HCT116 (cell line): ENCODE results near the gene RPL11. TPM values are rescaled to one million over a fixed set of nuclear protein-coding genes. Genes with fewer than 3 reads are reported as not detected.

ENCODE experiments used
- ATAC-seq: fragments of 200-7000 bp; cut with Tn5 transposase; 2 replicates; pipeline ENCODE4 v1.9.1; 2020; ENCODE audit warnings: mild to moderate bottlenecking, moderate library complexity
- BruUV-seq: library from RNA; stranded (reverse); fragments of 400-500 nt; replicated peaks from 2 replicates; lab custom pipeline; 2021; lab: Mats Ljungman, UMichigan
- CTCF ChIA-PET: fragments of 300-600 bp; sonication (Branson Sonifier 250); formaldehyde crosslinking; loops from one replicate; lab custom pipeline; 2021; ENCODE audit warnings: antibody characterized with exemption; lab: Charles Lee
- POLR2A ChIA-PET: fragments of 300-600, 350-600 bp; sonication (Branson Sonifier 250); formaldehyde crosslinking; loops from one replicate; lab custom pipeline; 2021; ENCODE audit warnings: antibody characterized with exemption; lab: Charles Lee
- RAD21 ChIA-PET, 2 experiments: fragments of 300-600 bp; sonication (Branson Sonifier 250); formaldehyde crosslinking; loops; one replicate each; lab custom pipeline; 2023; ENCODE audit warnings: low total read pairs in 2 of 2; ENCODE audit not compliant: uncharacterized antibody in 2 of 2, unreplicated experiment in 2 of 2, low non-redundant PET in 1 of 2; lab: Charles Lee
- DNase-seq: peaks from one replicate; pipeline ENCODE4 v3.0.0-alpha.2; 2010; ENCODE audit warnings: low read depth, low spot score
- H2AFZ ChIP-seq: fragments of 200-600 bp; shearing (Covaris generic), sonication (generic); 2 replicates; pipeline ENCODE4 v1.6.1; 2017; ENCODE audit warnings: low read depth, mixed run types, mixed read lengths, antibody characterized with exemption, low read length; ENCODE audit not compliant: poor library complexity, severe bottlenecking
- H3K27ac ChIP-seq: 2 replicates; pipeline ENCODE4 v1.5.1; 2012; ENCODE audit warnings: low read depth, low read length
- H3K27me3 ChIP-seq: fragments of 200-600 bp; sonication (generic); 2 replicates; pipeline ENCODE4 v1.6.1; 2016; ENCODE audit warnings: mixed run types, low read length, mixed read lengths; ENCODE audit not compliant: insufficient read depth
- H3K36me3 ChIP-seq, 2 experiments: fragments of 200-500 bp in 1 of 2; fragments of 200-600 bp in 1 of 2; sonication (Bioruptor generic) in 1 of 2; sonication (generic) in 1 of 2; 2 replicates each; pipeline versions ENCODE4 v1.5.1 to v1.6.1; 2014 to 2016; ENCODE audit warnings: low read length in 2 of 2, inconsistent platforms in 1 of 2, mixed read lengths in 1 of 2, mixed run types in 1 of 2; ENCODE audit not compliant: insufficient read depth in 2 of 2, control insufficient read depth in 1 of 2
- H3K4me1 ChIP-seq, 2 experiments: fragments of 200-600 bp in 1 of 2; sonication (generic) in 1 of 2; 2 replicates each; pipeline versions ENCODE4 v1.5.1 to v1.6.1; 2012 to 2017; ENCODE audit warnings: low read length in 2 of 2, inconsistent platforms in 1 of 2, mild to moderate bottlenecking in 1 of 2, mixed read lengths in 1 of 2, mixed run types in 1 of 2, moderate library complexity in 1 of 2; ENCODE audit not compliant: insufficient read depth in 2 of 2, control insufficient read depth in 1 of 2
- H3K4me2 ChIP-seq: fragments of 200-600 bp; sonication (generic); 2 replicates; pipeline ENCODE4 v1.6.1; 2017; ENCODE audit warnings: mixed run types, low read length, mixed read lengths
- H3K4me3 ChIP-seq, 2 experiments: fragments of 200-600 bp in 1 of 2; sonication (generic) in 1 of 2; replicated peaks in 1 of 2; 2 replicates each; pipeline ENCODE4 v1.5.1; 2011 to 2016; ENCODE audit warnings: low read length in 2 of 2, control low read depth in 1 of 2, low read depth in 1 of 2, mild to moderate bottlenecking in 1 of 2, mixed read lengths in 1 of 2, mixed run types in 1 of 2
- H3K79me2 ChIP-seq: fragments of 200-600 bp; sonication (generic); 2 replicates; pipeline ENCODE4 v1.6.1; 2017; ENCODE audit warnings: mild to moderate bottlenecking, mixed run types, low read length, moderate library complexity, mixed read lengths; ENCODE audit not compliant: insufficient read depth
- H3K9ac ChIP-seq: fragments of 200-600 bp; sonication (generic); 2 replicates; pipeline ENCODE4 v1.6.1; 2016; ENCODE audit warnings: low read length, mixed read lengths
- H3K9me2 ChIP-seq: fragments of 200-600 bp; sonication (generic), shearing (Covaris generic); 2 replicates; pipeline ENCODE4 v1.6.1; 2017; ENCODE audit warnings: mixed run types, mild to moderate bottlenecking, moderate library complexity; ENCODE audit not compliant: insufficient read depth
- H3K9me3 ChIP-seq, 2 experiments: fragments of 200-500 bp in 1 of 2; fragments of 200-600 bp in 1 of 2; sonication (Bioruptor generic) in 1 of 2; sonication (generic) in 1 of 2; 2 replicates each; pipeline ENCODE4 v1.6.1; 2014 to 2017; ENCODE audit warnings: low read length in 2 of 2, mixed read lengths in 2 of 2, inconsistent platforms in 1 of 2, low read depth in 1 of 2, mild to moderate bottlenecking in 1 of 2, mixed run types in 1 of 2, moderate library complexity in 1 of 2; ENCODE audit not compliant: control insufficient read depth in 1 of 2, insufficient read depth in 1 of 2
- H4K20me1 ChIP-seq: fragments of 200-600 bp; sonication (generic), shearing (Covaris generic); 2 replicates; pipeline ENCODE4 v1.6.1; 2017; ENCODE audit warnings: mixed run types, mild to moderate bottlenecking, moderate library complexity; ENCODE audit not compliant: insufficient read depth
- EGR1 ChIP-seq: IDR thresholded peaks from 2 replicates; pipeline ENCODE4 v1.6.1; 2012; ENCODE audit warnings: low read depth
- JUND ChIP-seq: IDR thresholded peaks from 2 replicates; pipeline ENCODE4 v1.6.1; 2012
- MAX ChIP-seq: IDR thresholded peaks from 2 replicates; pipeline ENCODE4 v1.6.1; 2012
- POLR2A ChIP-seq: IDR thresholded peaks from 2 replicates; pipeline ENCODE4 v1.7.0; 2011; ENCODE audit warnings: borderline replicate concordance; ENCODE audit not compliant: insufficient read depth, insufficient read length; ENCODE audit errors: extremely low read depth
- RAD21 ChIP-seq: IDR thresholded peaks from 2 replicates; pipeline ENCODE4 v1.6.1; 2012; ENCODE audit warnings: low read depth, mild to moderate bottlenecking
- SIN3A ChIP-seq: IDR thresholded peaks from 2 replicates; pipeline ENCODE4 v1.6.1; 2012; ENCODE audit warnings: low read depth
- TCF7L2 ChIP-seq: IDR thresholded peaks from 2 replicates; pipeline ENCODE4 v1.7.0; 2011; ENCODE audit warnings: borderline replicate concordance, inconsistent platforms; ENCODE audit not compliant: insufficient read depth, insufficient read length; ENCODE audit errors: extremely low read depth
- intact Hi-C: fragments of 100-400 bp; cut with micrococcal nuclease; formaldehyde crosslinking; loops from 2 replicates; pipeline ENCODE4 v1.10.0; 2022
- total RNA-seq: library from RNA; stranded (reverse); gene quantifications from one replicate; pipeline ENCODE4 v1.2.1, GENCODE V29; 2021; ENCODE audit not compliant: unreplicated experiment
- TF ChIP-seq, protein P1 (sequence below): IDR thresholded peaks from 2 replicates; pipeline ENCODE4 v1.6.1; 2012; ENCODE audit warnings: low read depth

RPL11 gene
- total RNA-seq, 1 experiment from 2014 or later = 1,262 TPM

DNA sequence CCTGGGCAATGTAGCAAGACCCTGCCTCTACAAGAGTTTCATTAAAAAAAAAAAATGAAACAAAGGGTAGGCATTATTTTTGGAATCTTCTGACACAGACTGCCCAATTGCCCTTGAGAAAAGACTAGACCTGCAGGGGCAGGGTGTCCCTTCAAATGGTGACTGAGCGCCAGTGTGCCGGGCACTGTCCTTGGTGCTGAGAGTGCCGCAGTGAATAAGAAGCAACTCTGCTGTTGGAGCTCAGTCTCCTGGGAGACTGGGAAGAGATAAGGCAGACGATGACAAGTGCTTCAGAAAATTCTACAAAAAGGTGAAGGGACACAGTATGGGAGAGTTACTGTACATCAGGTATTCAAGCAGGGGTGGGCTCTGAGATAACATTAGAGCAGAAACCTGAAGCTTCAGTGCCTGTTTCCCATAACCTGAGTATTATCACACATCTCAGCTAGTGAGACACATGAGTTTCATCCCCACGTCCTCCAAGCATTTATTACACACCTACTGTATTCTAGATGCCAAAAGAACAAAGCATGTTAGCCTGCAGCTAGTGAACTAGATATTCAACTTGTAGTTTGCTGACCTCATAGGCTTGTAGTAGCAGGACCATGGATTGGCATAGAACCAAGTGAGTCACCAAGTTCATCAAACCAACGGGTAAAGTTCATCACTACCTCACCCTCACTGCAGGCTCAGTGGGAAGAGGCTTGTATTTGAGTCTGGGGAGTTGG is 18.4 kb upstream of the RPL11 start:
- no peaks in the 10 kb centered on the region for H4K20me1 ChIP-seq
- peak; percentile 77 for ATAC-seq
- peak overlapping the region; percentile 17; the same call in 1 of the 2 replicates for H3K4me2 ChIP-seq
- peaks cover 0 to 7% of the 10 kb centered on the region in 2 experiments; a peak in 2 of 4 replicates for H3K4me1 ChIP-seq
- ChIA-PET RAD21 (no interaction called here), POLR2A (interaction anchor here (1.5 kb wide), 1 partner anchor 18 kb away, joined by 3 read pairs; the partner anchor contains the start of gene RPL11), CTCF (interaction anchor here (1.3 kb wide), 1 partner anchor 9 kb away, joined by 3 read pairs; no protein-coding TSS in a partner anchor)
- intact Hi-C loops = no loop called here
- H3K9me2 ChIP-seq = no peaks in the 10 kb centered on the region
- H3K9me3 ChIP-seq = no peaks in the 10 kb centered on the region
- BruUV-seq = no TSS peak
- H3K79me2 ChIP-seq = no peaks in the 10 kb centered on the region
- no peak overlapping the region for H2AFZ ChIP-seq
- H3K4me3 ChIP-seq = no peak overlapping the region
- no peak for DNase-seq
- TF ChIP-seq JUND (peak; percentile 15; the same call in 1 of the 2 replicates), RAD21 (no peak)
- TF ChIP-seq, protein P1, sequence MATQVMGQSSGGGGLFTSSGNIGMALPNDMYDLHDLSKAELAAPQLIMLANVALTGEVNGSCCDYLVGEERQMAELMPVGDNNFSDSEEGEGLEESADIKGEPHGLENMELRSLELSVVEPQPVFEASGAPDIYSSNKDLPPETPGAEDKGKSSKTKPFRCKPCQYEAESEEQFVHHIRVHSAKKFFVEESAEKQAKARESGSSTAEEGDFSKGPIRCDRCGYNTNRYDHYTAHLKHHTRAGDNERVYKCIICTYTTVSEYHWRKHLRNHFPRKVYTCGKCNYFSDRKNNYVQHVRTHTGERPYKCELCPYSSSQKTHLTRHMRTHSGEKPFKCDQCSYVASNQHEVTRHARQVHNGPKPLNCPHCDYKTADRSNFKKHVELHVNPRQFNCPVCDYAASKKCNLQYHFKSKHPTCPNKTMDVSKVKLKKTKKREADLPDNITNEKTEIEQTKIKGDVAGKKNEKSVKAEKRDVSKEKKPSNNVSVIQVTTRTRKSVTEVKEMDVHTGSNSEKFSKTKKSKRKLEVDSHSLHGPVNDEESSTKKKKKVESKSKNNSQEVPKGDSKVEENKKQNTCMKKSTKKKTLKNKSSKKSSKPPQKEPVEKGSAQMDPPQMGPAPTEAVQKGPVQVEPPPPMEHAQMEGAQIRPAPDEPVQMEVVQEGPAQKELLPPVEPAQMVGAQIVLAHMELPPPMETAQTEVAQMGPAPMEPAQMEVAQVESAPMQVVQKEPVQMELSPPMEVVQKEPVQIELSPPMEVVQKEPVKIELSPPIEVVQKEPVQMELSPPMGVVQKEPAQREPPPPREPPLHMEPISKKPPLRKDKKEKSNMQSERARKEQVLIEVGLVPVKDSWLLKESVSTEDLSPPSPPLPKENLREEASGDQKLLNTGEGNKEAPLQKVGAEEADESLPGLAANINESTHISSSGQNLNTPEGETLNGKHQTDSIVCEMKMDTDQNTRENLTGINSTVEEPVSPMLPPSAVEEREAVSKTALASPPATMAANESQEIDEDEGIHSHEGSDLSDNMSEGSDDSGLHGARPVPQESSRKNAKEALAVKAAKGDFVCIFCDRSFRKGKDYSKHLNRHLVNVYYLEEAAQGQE = peak; percentile 89
- TF ChIP-seq, all 23 proteins: peak for 2
- peaks cover 7% of the 10 kb centered on the region; the same call in 1 of the 2 replicates for H3K27me3 ChIP-seq
- H3K36me3 ChIP-seq = no peaks in the 10 kb centered on the region
- no peak overlapping the region for H3K9ac ChIP-seq
- H3K27ac ChIP-seq = no peak overlapping the region

- no peaks in the 10 kb centered on the region for H3K4me1 ChIP-seq
- no peak overlapping the region for H3K9ac ChIP-seq
- H3K9me2 ChIP-seq = no peaks in the 10 kb centered on the region
- H2AFZ ChIP-seq = no peak overlapping the region
- no peaks in the 10 kb centered on the region for H4K20me1 ChIP-seq
- TF ChIP-seq RAD21 (no peak), MAX (no peak), SIN3A (no peak), POLR2A (no peak), EGR1 (no peak), JUND (no peak), TCF7L2 (no peak)
- TF ChIP-seq, protein P1 = no peak
- TF ChIP-seq, all 23 proteins: peak for 0
- POLR2A ChIA-PET = no interaction called here
- CTCF ChIA-PET = no interaction called here
- RAD21 ChIA-PET = no interaction called here
- H3K4me3 ChIP-seq = no peak overlapping the region
- H3K9me3 ChIP-seq = no peaks in the 10 kb centered on the region
- H3K79me2 ChIP-seq = no peaks in the 10 kb centered on the region
- intact Hi-C loops = no loop called here
- no peak for ATAC-seq
- DNase-seq = no peak
- H3K36me3 ChIP-seq = no peaks in the 10 kb centered on the region
- H3K4me2 ChIP-seq = no peak overlapping the region
- no peak overlapping the region for H3K27ac ChIP-seq
- no TSS peak for BruUV-seq
- peaks cover 20% of the 10 kb centered on the region; the same call in 1 of the 2 replicates for H3K27me3 ChIP-seq
Measured at GRCh38 chr1:23679815-23680214, 11.8 kb upstream of the RPL11 start.
